Heart right ventricle (tissue), 16 donors: ENCODE data around the gene QKI. TPM values are rescaled to one million over a fixed set of nuclear protein-coding genes. Genes with fewer than 3 reads are reported as not detected.

Experiments
- ATAC-seq, 8 donors: fragments of 200-7000 bp; cut with Tn5 transposase; one replicate each; pipeline ENCODE4 v1.9.1; 2020; ENCODE audit warnings: mild to moderate bottlenecking in 8 of 8, moderate library complexity in 8 of 8, moderate number of reproducible peaks in 1 of 8
- DNase-seq, 2 donors: peaks; one replicate each; pipeline ENCODE4 v3.0.0-alpha.2; 2020
- H3K27ac ChIP-seq, 10 donors: fragments of 200-600 bp; sonication (generic) in 2 of 10; one replicate each; pipeline versions ENCODE4 v1.5.0 to v1.8.0; 2020 to 2022; ENCODE audit warnings: mild to moderate bottlenecking in 3 of 10
- H3K27me3 ChIP-seq, 7 donors: fragments of 200-600 bp; one replicate each; pipeline ENCODE4 v1.8.0; 2021 to 2022; ENCODE audit warnings: mild to moderate bottlenecking in 2 of 7
- H3K36me3 ChIP-seq, 9 donors: fragments of 200-600 bp; sonication (generic) in 1 of 9; one replicate each; pipeline versions ENCODE4 v1.5.0 to v1.8.0; 2020 to 2022; ENCODE audit warnings: mild to moderate bottlenecking in 2 of 9
- H3K4me1 ChIP-seq, 9 donors: fragments of 200-600 bp; sonication (generic) in 1 of 9; one replicate each; pipeline versions ENCODE4 v1.5.0 to v1.8.0; 2020 to 2022; ENCODE audit warnings: mild to moderate bottlenecking in 4 of 9
- H3K4me3 ChIP-seq, 10 donors: fragments of 200-600 bp; sonication (generic) in 2 of 10; one replicate each; pipeline versions ENCODE4 v1.5.0 to v1.8.0; 2020 to 2022; ENCODE audit warnings: mild to moderate bottlenecking in 7 of 10, moderate library complexity in 2 of 10
- H3K9me3 ChIP-seq, 11 donors: fragments of 200-600 bp in 10 of 11; sonication (generic) in 2 of 11; one replicate each; pipeline versions ENCODE4 v1.5.0 to v1.8.0; 2013 to 2022; ENCODE audit warnings: mild to moderate bottlenecking in 2 of 11, control low read depth in 1 of 11, moderate library complexity in 1 of 11
- WGBS, 2 donors: extraction: QIAGEN DNeasy Blood & Tissue Kit; methylation state at CpG; one replicate each; pipeline ENCODE4 v1.1.7; 2013; ENCODE audit warnings: inconsistent platforms in 1 of 2; 5-methylcytosine and 5-hydroxymethylcytosine counted together
- intact Hi-C, 10 donors: fragments of 100-400 bp; cut with DNase I; formaldehyde crosslinking; loops; one replicate each; pipeline versions ENCODE4 v1.11.1 to v1.14.2; 2022
- polyA plus RNA-seq, 2 donors: library from polyadenylated mRNA; stranded (reverse); fragments of 200-250 nt; gene quantifications; one replicate each; pipeline ENCODE4 v1.2.3, GENCODE V29; 2013
- total RNA-seq, 10 donors: library from RNA; stranded (reverse); fragmentation: NEBNext Ultra II Directional in 3 of 10; extraction: Animal tissue kit (Norgen Biotek cat#: 25700) in 3 of 10; gene quantifications; one replicate each; pipeline versions ENCODE4 v1.2.1 to v1.2.4, GENCODE V29; 2021 to 2023
- TF ChIP-seq, protein P1 (sequence below), 9 donors: fragments of 200-600 bp; sonication (generic) in 2 of 9; IDR thresholded peaks; one replicate each; pipeline versions ENCODE4 v1.5.0 to v1.8.0; 2021 to 2022; ENCODE audit warnings: antibody characterized with exemption in 9 of 9, mild to moderate bottlenecking in 5 of 9, moderate library complexity in 1 of 9
- donor health status: Arrhythmogenic right ventricular cardiomyopathy.
- donor health status: ischemic (EF 13 %, LVEDD 7.1; RV severe dilation, severe dysfunction).
- donor health status: healthy with polysubstance abuse.
- donor health status: DM: no; HTN: yes; CAD: no.
- donor health status: DM: no; HTN: no; CAD: no.
- donor health status: ischemic (EF 25% LVEDD 6.9; RV normal size, moderate dysfunction).
- donor health status: ischemic (EF 25% LVEDD 5.7; RV mildly dilated, moderate dysfunction).
- donor health status: healthy.
- donor health status: DM: yes; HTN: yes; CAD: no.
- donor health status: Ischemic cardiomyopathy.
- donor health status: ischemic (EF 35%, LVEDD 5.7; RV mildly dilated, moderate dysfunction).
- donor health status: nonischemic (EF 11% LVEDD 7.7; RV severe dilation, severe dysfunction).
- donor health status: DM: yes; HTN: yes; CAD: no.
- donor health status: PGD.
- donor health status: ischemic (EF 29% LVEDD 5.4; RV normal size, mild dysfunction).
- donor health status: nonischemic (EF 23%, LVEDD 6.1; RV moderate dilation, normal function).

QKI gene
- total and polyA plus RNA-seq, 12 donors = 74.7 to 551 (median 493) TPM

DNA sequence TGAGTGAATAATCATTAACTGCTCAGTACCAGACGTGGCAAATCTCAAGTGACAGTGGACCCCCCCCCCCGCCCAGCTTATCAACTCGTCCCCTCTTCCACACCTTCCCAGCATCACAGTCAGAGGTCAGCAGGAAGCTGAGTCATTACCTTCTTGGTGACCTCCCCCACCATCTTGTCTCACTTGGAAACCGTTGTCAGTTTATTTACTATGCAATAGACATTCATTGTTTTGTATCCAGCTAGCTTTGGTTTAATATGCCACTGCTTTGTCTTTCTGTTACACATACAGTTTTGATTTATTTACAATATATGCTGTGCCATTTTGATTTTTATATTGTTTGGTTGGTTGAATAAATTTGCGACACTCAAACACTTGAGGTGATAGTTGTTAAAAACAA is 158.1 kb downstream of the QKI start:
- H3K27ac ChIP-seq = peak overlapping the region in 3 of 10 donors; percentile 4 to 7 (median 5)
- no peaks in the 10 kb centered on the region for H3K27me3 ChIP-seq
- no peak overlapping the region for H3K4me3 ChIP-seq
- 38 to 48% methylated on average over 5 of the region's 5 CpGs for WGBS, 2 donors
- ATAC-seq (peak in 5 of 8 donors; percentile 30 to 80 (median 44)), DNase-seq (no peak)
- H3K36me3 ChIP-seq = peaks cover 0 to 93% (median 17%) of the 10 kb centered on the region in 9 donors
- TF ChIP-seq, protein P1, sequence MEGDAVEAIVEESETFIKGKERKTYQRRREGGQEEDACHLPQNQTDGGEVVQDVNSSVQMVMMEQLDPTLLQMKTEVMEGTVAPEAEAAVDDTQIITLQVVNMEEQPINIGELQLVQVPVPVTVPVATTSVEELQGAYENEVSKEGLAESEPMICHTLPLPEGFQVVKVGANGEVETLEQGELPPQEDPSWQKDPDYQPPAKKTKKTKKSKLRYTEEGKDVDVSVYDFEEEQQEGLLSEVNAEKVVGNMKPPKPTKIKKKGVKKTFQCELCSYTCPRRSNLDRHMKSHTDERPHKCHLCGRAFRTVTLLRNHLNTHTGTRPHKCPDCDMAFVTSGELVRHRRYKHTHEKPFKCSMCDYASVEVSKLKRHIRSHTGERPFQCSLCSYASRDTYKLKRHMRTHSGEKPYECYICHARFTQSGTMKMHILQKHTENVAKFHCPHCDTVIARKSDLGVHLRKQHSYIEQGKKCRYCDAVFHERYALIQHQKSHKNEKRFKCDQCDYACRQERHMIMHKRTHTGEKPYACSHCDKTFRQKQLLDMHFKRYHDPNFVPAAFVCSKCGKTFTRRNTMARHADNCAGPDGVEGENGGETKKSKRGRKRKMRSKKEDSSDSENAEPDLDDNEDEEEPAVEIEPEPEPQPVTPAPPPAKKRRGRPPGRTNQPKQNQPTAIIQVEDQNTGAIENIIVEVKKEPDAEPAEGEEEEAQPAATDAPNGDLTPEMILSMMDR (IDR thresholded peaks at IDR 0.05) = no peak
- no peaks in the 10 kb centered on the region for H3K9me3 ChIP-seq
- peaks cover 0 to 56% (median 22%) of the 10 kb centered on the region in 9 donors for H3K4me1 ChIP-seq
- intact Hi-C loops = loop anchor here in 4 of 10 donors (5.0 to 10.0 kb wide), 4 partner anchors 138 to 532 kb away; no protein-coding TSS in a partner anchor

DNA sequence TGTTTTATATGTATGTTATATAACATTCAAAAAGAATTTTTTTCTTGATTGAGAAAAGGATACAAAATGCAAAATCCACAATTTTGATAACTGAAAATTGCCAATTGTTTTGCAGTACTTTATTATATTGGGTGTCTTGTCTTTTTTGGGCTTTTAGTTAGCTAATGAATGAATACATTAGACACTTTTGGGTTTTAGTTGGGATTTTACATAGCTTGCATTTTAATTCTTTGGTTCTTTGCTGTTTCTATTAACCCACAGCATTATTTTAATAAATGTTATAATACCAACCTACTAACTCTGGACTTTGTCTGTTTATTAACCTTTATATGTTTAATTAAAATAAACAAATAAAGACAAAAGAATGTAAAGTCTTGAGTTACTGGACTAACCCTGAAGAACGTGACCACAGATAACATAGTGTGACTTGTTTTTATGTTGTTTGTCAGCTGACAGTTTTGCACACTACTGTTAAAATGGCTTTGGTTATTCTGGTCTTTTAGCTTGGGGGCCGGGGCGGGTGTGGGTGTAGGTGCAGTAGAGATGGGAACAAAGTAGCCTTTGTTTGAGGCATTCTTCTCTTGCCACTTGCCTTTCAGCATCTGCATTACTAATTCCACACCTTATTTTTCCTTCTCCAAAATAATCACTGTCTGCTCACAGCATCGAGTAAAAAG is 159.1 kb downstream of the QKI start:
- ATAC-seq (no peak), DNase-seq (no peak)
- TF ChIP-seq, protein P1 (IDR thresholded peaks at IDR 0.05) = no peak
- intact Hi-C loops = loop anchor here in 4 of 10 donors (5.0 to 10.0 kb wide), 4 partner anchors 139 to 531 kb away; no protein-coding TSS in a partner anchor
- WGBS, 2 donors = 61 to 72% methylated on average over 4 of the region's 4 CpGs
- Histone ChIP-seq H3K27me3 (no peaks in the 10 kb centered on the region), H3K36me3 (peaks cover 0 to 86% (median 17%) of the 10 kb centered on the region in 9 donors), H3K4me1 (peaks cover 0 to 52% (median 17%) of the 10 kb centered on the region in 9 donors), H3K4me3 (no peak overlapping the region), H3K9me3 (no peaks in the 10 kb centered on the region), H3K27ac (peak overlapping the region in 1 of 10 donors; percentile 12)

DNA sequence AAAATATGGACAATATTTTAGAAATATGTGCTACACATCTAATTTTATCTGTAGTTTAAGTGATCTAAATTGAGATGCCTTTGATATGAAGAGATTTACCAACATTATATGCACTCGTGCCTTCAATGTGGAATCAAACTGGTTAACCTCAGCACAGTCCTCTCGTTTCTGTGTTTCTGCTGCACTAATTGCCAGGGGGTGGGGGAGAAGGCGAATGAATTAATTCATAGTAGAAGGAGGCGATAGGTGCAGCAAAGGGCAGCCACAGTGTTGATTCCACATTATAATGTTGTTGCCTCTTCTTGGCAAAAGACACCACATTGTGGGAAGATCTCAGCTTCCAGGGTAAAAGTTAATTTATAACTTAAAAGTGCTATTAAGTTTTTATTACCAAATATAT is 161.6 kb downstream of the QKI start:
- WGBS, 2 donors = 59 to 68% methylated on average over 4 of the region's 4 CpGs

DNA sequence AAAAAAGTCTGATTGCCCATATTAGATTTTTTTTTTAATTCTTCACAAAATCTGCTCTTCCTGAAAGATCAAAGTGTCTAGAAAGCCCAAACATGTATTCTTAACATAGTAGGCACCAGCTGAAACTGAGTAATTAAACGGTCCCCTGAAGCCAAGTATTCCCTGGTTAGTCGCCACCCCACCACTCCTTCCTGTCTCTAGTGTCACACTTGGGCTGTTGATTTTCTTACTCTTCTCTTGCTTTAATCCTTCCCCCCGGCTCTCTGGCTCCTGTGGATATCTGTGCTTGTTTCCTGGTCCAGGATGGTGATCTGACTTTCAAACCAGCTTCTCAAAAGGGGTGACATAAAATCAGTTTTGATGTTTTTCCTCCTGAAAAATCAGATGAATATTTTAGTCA is 162.9 kb downstream of the QKI start:
- WGBS, 2 donors = 59 to 62% methylated on average over 3 of the region's 3 CpGs
- intact Hi-C loops = loop anchor here in 3 of 10 donors (10.0 kb wide), 3 partner anchors 143 to 527 kb away; no protein-coding TSS in a partner anchor
- no peak overlapping the region for H3K27ac ChIP-seq

More for the DNA sequence above, 161.6 kb downstream of the QKI start:
- H3K9me3 ChIP-seq = no peaks in the 10 kb centered on the region
- H3K4me3 ChIP-seq = no peak overlapping the region
- peaks cover 0 to 67% (median 11%) of the 10 kb centered on the region in 9 donors for H3K36me3 ChIP-seq
- TF ChIP-seq, protein P1 (IDR thresholded peaks at IDR 0.05) = no peak
- intact Hi-C loops = loop anchor here in 3 of 10 donors (10.0 kb wide), 3 partner anchors 141 to 529 kb away; no protein-coding TSS in a partner anchor
- peaks cover 0 to 57% (median 26%) of the 10 kb centered on the region in 9 donors for H3K4me1 ChIP-seq
- DNase-seq = no peak
- H3K27me3 ChIP-seq = no peaks in the 10 kb centered on the region
- H3K27ac ChIP-seq = no peak overlapping the region
- ATAC-seq = no peak

More for the DNA sequence above, 162.9 kb downstream of the QKI start:
- ATAC-seq = no peak
- Histone ChIP-seq H3K36me3 (peaks cover 0 to 55% (median 7%) of the 10 kb centered on the region in 9 donors), H3K27me3 (no peaks in the 10 kb centered on the region), H3K4me3 (no peak overlapping the region), H3K4me1 (peaks cover 0 to 61% (median 30%) of the 10 kb centered on the region in 9 donors), H3K9me3 (no peaks in the 10 kb centered on the region)
- no peak for DNase-seq
- TF ChIP-seq, protein P1 (IDR thresholded peaks at IDR 0.05) = no peak
